HG03378 (cell line): ENCODE data around the gene FBXL17.

ENCODE experiments used
- ATAC-seq: cut with Tn5 transposase; IDR thresholded peaks from one replicate; pipeline ENCODE4 v1.9.1; 2021; ENCODE audit warnings: mild to moderate bottlenecking, moderate library complexity; ENCODE audit not compliant: unreplicated experiment

Gene FBXL17

DNA sequence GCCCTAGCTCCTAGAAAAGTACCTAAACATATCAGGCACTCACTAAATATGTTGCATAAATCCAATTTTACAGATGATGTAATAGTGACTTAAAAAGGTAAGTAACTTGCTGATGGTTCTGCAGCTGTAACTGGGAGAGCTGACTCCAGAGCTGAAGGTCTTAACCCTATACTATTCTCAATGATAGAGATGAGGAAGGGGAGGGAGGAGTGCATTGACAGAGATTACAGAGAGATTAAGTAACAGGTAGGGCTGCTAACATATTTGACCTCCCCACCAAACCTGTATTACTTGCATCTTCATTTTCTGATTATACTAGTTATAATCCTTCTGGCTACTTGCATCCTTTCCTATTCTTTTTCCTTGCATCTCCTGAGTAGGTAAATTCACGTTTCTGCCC lies 455.8 kb downstream of the FBXL17 start:
- ATAC-seq: no peak

DNA sequence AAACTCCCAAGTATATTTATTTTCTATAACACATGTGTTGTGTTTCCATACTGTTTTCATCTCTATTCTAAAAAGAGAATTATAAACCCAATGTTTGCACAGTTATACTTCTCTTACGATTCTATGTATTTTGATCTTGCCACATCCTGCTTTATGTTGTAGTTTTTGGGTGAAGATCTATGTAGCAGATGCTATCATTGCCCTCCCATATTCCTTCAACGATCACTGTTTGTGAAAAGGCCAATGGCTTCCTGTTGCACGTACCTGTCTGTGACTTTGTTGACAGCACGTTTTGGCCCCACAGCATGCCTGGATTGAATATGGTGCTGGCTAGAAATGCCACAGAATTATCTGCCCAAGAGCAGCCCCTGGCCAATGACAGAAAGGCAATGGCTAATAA lies 456.7 kb downstream of the FBXL17 start:
- no peak for ATAC-seq

DNA sequence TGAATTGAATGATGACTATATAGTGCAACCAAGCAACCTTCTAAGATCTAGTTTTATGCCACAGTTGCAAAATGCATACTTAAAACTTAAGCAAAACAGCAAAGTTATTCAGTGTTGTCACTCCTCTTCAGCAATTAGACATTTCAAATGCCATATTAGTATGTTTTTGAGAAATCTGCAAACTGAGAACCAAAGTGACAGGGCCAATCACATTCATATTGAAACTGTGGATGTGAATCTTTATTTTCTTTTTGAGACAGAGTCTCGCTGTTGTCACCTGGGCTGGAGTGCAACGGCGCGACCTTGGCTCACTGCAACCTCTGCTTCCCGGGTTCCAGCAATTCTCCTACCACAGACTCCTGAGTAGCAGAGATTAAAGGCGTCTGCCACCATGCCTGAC lies 461.9 kb downstream of the FBXL17 start:
- ATAC-seq: no peak

DNA sequence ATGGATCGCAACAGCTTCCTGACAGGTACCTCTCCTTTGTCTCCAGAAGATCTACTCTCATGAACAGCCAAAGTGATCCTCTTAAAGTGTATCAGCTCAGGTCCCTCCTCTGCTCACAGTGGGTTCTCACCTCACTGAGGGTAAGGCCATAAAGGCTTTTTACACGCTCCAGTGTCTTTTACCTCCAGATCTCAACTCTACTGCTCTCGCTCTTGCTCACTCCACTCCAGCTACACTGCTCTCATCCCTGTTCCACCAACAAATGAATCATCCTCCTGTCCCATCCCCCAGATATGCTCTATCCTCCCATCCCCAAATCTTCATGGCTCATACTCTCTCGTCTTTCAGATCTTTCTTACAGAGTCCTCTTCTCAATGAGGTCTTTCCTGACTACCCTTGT lies 462.5 kb downstream of the FBXL17 start:
- ATAC-seq: no peak

DNA sequence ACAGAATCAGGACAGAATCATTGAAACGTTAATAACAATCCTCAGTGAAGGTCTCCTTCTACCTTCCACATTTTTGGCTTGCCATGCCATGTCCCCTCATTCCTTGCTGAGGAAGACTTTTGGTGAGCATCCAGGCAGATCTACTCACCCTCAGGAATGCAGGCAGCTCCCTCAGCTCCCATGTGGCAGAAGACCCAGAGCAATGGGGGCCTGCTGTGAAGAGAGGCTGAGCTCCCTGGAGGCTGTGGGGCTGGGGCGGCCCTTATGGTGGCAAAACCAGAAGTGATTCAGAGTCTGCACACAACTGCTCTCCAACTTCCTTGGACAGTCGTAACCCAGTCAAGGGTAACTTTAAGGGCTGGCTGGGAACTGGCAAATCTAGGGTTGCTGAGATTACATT lies 463.9 kb downstream of the FBXL17 start:
- no peak for ATAC-seq

DNA sequence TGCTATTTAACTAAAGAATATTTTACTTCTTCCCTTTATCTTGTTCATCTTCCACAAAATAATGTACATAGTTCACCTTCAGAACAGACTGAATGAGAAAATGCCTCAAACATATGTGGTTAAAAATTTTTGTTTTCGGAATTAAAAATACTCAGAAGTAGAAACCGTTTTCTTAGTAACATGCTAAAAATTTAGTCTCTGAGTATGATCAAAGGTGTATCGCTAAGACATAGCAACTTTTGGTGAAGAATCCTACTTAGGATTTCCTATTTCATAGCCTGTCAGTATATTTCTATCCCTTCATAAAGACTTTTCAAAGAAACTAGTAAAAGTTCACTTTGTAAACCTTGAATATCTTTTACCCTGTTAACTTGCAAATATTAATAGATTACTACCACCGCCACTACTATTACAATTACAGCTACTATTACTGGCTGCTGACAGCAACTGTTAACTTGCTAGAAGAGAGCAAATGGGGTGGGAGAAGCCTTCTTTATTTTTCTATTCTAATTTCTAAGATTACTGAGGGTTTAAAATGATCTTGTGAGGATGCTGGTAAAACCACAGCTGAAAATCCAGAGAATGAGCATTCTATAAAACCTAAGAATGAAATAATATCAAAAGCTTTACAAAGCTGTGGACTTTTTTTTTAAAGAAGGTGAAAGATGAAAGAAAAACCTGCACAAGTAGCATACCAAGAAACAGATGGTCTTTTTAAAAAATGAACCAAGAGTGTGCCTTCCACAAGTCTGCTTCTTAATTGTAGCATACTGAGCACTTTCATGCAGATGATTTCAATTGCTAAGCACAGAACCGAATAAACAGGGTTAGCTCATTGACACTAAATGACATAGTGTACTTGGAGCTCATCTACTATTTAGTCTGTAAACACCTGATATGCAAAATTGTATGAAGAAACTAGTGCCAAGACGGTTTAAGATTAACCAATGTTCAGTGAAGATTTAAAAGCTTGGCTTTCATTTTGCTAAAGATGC lies 464.9 kb downstream of the FBXL17 start:
- no peak for ATAC-seq

DNA sequence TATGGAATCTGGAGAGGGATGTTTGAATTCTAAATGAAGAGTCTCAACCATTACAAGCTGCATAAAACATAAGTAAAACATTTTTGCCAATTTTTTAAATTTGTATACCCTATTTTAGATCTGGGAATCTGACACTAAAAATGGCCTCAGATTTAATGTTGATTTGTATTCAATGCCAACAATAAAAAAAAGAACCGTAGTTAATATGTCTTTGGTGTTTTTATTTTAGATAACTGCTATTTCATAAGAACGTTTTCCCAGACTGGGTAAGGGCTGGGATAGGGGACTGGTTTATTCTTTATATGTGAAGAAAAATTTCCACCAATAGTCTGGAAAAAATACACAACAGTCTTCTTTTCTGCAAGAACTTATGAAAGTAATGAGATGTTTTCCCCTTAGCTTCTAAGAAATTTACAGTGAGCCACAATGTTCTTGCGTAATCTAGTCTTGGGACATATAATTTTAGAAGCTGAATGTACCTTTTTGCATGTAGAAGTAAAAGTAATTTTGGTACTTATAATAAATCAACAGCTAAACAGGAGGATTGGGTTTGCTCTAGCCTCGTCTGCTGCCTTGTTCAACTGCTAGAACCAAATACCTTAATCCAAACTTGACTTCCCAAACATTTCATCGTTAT lies 466.6 kb downstream of the FBXL17 start:
- no peak for ATAC-seq

DNA sequence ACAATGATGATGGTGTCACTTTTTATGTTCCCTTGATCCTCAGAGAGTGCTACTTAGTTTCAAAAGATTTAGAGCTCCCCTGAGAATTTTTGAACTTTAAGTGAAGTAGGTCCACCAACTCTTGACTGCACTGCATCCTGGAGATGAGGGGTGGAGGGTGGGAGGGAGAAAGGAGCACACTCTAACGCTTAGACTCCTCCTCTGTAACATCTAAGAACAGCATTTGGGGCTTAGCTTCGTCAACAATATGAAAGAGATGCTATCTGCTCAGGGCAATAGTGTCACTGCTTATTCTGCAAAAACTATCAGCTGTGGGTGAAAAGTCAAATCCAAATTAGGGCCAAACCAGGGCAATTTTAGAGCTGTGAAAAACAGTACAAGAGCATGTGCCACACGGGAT lies 468.4 kb downstream of the FBXL17 start:
- no peak for ATAC-seq

DNA sequence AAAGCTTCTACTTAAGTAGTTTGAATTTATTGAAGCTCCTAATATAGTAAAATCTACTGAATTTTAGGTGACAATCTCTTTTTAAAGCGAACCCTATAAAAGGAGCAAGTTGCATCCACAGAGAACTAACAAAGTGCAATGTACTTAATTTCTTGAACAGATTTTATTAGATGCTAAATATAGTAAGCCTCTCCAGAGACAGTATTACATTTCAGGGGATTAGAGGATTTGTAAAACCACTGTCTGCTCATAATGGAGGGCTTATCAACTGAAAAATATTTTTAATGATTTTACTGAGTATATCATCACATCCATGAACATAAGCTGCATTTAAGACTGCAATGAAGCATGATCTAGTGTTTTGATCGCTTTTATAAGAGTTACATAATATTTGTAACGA lies 481.2 kb downstream of the FBXL17 start:
- ATAC-seq: no peak

DNA sequence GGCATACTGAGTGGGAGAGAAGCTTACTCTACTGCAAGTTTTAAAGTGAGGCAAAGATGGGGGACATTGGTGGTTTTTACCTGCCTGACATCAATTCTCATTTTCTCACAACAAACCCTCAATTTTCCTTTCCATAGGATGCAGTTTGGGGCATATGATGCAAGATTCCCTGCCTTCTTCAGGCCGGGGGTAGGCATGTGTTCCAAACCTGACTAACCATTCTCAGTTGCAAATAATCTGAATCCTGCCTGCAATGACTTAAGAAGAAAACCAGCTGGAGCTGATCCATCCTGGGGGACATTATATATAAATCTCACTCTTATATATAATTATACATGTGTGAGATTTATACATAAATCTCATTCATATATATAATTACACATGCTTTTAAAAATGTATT lies 487.5 kb downstream of the FBXL17 start:
- no peak for ATAC-seq

DNA sequence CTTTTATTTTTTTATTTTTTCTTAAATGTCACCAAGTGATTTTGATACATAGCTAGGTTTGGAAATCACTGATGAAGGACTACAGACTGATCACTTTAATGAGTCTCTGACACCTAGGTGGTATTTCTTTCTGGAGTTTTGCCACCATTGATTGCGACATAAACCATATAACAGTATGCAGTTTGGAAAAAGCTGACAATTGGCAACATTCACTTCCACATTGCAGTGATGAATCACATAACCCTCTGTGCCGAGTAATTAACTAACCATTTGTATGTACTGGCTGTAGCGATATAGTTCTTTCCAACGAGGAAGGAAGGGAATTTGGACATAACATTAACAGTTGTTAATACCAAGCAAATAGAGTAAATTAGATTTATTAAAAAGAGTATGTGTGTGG lies 488.3 kb downstream of the FBXL17 start:
- no peak for ATAC-seq

DNA sequence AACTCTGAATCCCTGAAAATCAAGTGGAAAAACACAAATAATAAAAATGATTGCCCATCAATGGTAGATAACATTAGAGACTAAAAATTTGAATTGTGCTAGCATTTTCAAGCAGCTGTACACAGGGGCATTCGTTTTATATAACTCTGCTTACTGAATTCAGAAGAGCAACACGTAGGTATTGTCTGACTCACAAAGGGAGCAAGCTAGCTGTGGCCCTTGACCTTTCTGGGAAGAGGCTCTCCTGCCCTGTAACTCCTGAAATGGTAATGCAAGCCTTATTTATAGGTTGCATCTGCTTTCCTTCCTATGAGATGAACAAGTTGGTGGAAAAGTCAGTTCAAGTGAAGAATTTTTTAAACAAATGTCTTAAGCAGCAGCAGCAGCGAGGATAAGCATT lies 492.5 kb downstream of the FBXL17 start:
- ATAC-seq: no peak

DNA sequence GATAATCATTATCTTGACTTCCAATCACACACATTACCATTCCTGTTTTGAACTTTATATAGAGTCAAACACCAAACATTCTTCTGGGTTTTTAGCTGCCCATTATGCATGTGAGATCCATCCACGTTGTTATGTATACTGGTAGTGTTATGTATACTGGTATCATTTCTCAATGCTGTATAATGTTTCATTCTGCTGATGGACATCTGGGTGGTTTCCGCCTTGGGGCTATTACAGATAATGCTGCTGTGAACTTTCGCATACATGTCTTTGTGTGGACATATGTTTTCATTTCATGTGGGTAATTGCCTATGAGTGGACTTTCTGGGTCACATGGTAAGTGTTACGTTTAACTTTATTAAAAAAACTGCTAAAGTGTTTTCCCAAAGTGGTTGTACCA lies 493.4 kb downstream of the FBXL17 start:
- no peak for ATAC-seq

DNA sequence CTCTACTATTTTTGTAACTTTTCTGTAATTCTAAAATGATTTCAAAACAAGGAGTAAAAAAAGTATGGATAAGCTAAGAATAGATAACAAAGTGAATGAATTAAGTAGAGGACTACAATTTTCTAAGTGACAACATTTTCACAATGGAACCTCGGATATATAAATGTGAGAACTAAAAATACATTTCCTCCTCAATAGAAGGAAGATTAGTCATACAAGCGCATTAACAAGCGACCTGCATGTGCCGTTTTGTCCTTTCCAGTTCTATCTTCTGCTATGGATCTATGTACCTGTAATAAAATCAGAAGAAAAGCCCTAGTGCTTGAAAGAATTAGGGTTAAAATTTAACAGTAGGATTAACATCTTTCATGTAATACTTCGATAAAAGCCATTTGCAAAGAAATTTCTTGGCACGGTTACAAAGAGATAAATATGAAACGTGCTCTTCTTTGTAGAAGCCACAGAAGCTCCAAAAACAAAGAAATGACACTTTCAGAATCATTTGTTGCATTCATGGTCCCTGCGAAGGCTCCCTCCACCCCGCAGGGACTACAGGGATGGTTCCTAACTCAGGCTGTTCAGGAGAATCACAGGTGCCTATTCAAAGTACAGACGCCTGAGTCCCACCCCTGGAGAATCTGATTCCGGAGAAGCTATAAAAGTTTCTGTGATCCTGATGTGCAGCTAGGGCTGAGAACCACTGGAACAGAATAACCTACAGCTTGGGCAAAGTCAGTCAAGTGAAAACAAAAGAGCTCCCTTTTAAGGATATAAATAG lies 494.5 kb downstream of the FBXL17 start:
- ATAC-seq: no peak

DNA sequence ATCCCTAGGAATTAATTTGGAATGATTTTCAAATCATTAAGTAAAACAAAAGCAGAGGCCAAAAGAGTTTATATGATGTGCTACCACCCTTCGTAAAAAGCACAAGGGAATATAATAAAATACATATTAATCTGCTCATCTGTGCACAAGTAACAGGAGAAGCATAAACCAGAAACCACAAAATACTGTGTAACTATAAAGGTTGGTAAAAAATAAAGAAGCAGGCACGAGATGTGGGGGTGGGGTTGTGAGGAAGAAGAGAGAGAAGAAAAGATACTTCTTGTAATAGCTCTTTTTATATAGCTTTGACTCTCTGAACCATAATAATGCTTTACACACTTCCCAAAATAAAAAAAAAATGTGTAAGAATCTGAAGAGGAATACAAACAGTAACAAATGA lies 496.3 kb downstream of the FBXL17 start:
- ATAC-seq: no peak

DNA sequence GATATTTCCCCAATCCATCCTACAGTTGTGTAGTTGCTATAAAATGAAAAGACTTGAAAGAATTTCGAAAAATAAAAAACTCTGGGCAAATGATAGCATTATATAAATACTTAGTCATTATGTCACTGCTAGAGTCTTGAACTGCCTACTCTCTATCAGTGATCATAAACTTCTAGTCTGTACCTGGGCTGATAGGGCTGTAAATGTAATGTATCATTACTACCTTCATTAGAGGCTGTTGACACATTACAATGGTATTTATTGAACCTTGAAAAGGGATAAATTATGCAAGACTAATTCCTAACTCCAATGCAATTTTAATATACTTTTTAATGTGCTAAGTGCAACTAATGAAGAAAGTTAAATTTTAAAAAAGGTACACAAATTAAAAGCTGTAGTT lies 497.0 kb downstream of the FBXL17 start:
- ATAC-seq: no peak

DNA sequence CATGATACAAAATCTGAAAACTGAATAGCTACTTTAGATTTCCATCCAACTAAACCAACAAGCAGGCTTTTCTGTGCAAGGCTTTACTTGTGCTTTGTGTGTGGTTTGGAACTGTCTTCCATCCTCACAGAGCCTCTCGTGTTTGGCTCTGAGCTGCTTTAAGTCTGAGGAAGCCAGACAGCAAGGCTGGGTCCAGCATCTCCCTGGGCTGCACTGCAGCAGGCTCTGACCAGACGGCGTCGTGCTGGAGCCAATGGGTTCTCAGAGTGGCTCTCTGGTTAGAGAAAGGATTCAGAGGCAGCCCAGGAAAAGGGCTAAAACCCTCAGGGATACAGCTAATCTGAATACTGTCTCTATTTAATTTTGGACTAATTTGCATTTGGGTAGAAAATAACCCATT lies 503.2 kb downstream of the FBXL17 start:
- no peak for ATAC-seq

DNA sequence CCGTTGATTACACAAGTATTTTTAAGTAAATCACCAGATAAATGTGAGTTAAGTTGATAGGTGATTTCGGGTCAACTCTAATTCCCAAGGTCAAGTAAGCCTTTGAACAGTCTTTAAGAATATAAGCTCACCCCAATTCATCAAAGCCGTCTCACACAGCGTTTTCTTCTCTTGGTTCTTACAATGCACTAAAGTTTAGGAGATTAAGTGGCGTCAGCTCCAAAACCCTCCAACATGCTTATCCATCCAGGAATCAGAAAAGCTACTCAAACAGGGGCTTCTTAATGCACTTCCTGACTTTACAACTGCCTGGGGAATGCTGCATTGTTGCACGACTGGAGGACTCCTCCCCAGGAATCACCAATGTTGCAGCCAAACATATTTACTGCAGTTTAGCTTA lies 505.0 kb downstream of the FBXL17 start:
- ATAC-seq: no peak

DNA sequence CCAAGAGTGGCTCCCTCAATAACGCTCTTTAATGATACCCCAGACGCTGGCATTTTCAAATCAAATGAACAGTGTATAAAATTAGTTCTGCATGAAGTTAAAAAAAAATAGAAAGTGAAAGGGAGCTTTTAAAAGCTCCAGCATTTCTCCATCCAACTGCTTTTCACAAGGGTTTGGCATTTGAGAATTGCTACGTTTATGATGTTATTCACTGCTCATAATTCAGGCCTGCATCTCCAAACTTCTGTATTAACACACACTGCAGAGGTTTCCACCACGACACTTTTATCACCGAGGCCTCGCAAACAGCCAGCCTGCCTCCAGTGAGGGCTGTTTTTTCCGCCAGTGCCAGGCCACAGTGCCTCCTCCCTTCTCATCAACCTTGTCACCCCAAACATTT lies 505.6 kb downstream of the FBXL17 start:
- ATAC-seq: no peak

DNA sequence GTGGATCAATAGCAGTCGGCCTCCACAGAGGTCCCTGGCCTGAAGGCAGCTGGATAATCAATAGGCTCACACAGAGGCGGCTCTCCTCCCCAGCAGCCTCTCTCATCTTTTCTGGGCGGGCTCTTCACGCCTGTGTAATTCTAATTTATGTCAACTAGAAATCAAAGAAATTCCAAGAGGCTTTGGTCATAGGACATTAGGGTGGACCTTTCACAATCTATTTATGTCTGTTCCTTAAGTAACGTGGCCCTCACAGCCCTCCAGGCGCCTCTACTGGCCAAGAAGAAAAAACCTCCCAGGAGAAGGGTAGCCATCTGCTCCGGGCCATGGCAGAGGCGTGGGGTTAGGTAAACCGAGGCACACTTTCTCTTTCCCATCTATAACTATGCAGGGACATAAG lies 506.1 kb downstream of the FBXL17 start:
- no peak for ATAC-seq

DNA sequence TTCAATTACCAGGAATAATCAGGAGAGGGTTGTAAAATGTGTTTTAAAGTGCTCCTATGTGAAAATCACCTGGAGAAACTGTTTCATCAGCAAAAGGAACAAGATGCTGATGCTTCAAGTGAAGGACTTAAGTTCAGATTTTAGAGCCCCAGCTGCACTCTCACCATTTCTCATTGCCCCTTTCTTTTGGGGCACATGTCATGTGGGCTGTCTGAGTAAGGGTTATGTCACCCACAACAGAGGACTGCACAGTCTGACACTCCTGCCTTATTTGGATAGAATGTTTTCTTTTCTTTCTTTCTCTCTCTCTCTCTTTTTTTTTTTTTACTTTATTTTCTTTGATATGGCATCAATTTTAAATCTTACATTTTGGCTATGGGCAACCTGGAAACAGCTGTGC lies 507.1 kb downstream of the FBXL17 start:
- no peak for ATAC-seq

DNA sequence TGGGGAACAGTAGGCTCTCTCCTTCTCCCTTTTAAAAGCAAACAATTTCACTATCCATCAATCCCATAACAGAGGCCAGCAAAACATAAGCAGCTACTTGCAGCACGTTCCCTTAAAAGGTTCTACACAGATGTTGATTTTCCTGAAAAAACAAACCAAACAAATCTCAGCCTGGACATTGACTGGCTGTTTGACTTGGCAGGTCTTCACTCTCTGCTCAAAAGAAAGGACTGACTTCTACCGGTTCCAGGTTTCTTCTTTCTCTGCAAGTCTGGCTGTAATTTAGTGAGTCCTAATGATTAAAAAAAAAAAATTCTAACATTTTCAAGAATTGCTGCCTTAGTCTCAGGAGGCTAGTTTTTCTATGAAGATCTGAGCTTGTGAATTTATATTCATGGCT lies 508.0 kb downstream of the FBXL17 start:
- ATAC-seq: no peak
